Kidney glomerular epithelial cell (primary cell): ENCODE measurements around the gene VSTM2B.
A peak's percentile ranks its signal among the peaks of the same experiment; 100 is the strongest.
"Not testable (repeated sequence)": the region's sequence is repeated elsewhere in the genome, so short reads cannot be mapped to it uniquely, and the experiment has no call there.

Experiments used
- DNase-seq: peaks from one replicate; lab custom pipeline; 2025; lab: John Stamatoyannopoulos, UW

VSTM2B gene

DNA sequence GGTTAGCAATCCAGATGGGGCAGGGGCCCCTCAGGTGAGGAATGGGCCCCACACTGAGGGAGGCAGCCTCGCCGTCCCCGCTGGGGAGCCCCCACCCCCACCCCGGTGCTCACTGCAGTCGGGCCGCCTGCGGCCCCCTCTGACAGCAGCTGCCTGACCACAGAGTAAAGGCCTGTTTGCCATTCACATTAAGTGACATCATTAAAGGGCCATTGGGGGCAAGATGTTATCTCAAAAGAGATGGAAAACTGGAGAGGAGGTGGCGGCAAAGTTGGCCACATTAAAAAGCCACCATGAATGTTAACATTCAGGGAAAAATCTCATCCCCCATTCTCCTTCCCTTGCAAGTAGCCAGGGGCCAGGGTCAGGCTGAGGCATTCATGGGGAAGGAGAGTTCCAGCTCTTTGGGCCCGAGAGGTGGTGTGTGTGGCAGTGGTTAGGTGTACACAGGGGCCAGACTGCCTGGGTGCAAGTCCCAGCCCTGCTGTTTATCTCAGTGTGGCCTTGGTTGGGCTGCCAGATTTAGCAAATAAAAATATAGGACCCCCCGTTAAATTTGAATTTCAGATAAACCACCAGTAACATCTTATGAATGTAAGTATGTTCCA is 20.9 kb downstream of the VSTM2B start:
- no peak for DNase-seq

GRCh38 chr19:29547361-29547960 is 21.7 kb downstream of the VSTM2B start:
- DNase-seq = no peak

GRCh38 chr19:29547981-29548380 is 22.2 kb downstream of the VSTM2B start:
- DNase-seq = no peak

DNA sequence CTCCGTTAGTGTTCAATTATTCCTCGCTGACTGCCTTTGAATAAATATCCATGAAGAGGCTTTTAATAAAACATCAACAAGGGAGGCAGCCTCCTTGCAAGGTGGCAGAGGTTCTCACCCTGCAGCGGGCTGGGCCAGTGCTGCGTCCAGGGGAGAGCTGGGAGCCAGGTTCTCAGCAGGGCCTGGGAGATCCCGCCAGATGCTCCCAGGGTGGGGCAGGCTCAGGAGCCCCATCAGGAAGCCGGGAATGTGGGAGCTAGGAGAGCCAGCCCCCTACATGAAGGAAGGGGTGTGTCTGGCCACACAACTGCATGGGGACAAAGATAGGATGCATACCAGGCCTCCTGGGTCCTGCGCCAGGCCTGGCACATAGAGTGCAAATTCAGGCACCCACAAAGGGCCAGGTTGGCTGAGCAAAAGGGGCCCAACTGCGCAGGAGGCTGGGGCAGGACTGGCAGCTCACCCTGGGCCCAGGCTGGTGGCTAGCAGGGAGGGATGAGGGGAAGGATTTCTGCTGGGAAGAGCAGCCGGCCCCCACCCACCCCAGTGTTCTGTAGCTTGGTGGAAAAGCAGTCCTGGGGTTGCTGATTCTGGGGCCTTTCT is 22.8 kb downstream of the VSTM2B start:
- no peak for DNase-seq

GRCh38 chr19:29549105-29550070 is 23.6 kb downstream of the VSTM2B start:
- DNase-seq = no peak

- no peak for DNase-seq
These were observed 25.1 kb downstream of the VSTM2B start for GRCh38 chr19:29550896-29551295.

- DNase-seq = no peak
These were observed 26.0 kb downstream of the VSTM2B start for GRCh38 chr19:29551774-29552173.

GRCh38 chr19:29552454-29553280 is 26.9 kb downstream of the VSTM2B start:
- no peak for DNase-seq

DNA sequence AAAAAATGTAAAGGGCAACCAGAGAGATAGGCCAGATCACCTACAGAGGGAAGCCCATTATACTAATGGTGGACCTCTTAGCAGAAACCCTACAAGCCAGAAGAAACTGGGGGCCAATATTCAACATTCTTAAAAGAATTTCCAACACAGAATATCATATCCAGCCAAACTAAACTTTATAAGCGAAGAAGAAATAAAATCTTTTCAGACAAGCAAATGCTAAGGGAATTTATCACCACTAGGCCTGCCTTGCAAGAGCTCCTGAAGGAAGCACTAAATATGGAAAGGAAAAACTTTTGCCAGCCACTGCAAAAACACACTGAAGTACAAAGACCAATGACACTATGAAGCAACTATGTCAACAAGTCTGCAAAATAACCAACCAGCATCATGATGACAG is 28.4 kb downstream of the VSTM2B start:
- DNase-seq = no peak

DNA sequence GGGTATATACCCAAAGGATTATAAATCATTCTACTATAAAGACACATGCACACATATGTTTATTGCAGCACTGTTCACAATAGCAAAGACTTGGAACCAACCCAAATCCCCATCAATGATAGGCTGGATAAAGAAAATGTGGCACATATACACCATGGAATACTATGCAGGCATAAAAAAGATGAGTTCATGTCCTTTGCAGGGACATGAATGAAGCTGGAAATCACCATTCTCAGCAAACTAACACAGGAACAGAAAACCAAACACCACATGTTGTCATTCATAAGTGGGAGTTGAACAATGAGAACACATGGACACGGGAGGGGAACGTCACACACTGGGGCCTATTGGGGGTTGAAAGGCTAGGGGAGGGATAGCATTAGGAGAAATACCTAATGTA is 33.3 kb downstream of the VSTM2B start:
- not testable (repeated sequence) for DNase-seq

- no peak for DNase-seq
These were observed 33.9 kb downstream of the VSTM2B start for GRCh38 chr19:29559743-29560142.

DNA sequence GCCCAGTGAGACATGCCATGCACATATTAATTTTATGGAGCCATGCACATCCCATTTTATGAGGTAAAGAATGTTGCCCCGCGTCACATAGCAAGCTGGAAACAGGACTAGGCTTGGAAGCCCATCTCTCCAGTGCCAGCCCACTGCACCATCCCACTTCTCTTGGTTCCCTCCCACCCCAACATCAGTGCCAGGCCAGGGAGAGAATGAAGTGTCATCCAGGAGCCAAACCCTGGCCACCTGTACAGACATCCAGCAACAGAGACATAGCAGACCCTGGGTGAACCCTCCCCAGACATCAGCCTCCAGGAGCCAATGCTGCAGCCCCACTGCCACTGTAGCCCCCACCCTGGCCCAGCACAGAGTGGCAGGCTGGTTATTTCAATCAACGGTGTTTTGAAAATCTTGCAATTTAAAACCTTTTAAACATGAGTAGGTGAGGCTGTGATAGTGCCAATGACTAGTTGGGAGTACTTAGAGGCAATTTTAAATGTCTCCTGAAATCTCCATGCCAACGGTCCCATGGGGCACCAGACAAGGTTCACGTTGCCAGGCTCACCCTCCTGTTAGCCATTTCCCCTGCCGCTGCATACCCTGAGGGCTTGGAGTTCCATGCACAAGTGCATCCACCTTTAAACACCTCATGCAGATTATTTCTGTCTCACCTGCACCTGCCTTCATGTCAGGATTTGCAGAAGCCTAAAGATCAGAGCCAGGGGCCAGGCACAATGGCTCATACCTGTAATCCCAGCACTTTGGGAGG is 34.7 kb downstream of the VSTM2B start:
- no peak for DNase-seq

DNA sequence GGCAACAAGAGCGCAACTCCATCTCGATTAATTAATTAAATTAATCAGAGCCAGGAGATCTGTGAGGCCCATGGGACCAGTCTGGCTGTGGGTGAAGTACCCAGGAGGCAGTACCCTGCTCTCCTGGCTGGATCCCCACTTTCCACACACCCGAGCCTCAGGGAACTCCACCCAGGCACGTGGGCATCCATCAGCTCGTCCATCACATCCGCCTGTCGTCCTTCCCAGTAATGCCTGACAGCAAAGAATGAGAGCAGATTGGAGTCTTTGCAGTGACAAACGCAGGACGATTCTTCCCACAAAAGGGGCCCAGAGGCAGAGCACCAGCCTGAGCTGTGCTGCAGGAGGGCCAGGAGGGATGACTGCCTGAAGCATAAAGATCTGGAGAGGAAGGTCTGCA is 35.8 kb downstream of the VSTM2B start:
- DNase-seq = no peak

GRCh38 chr19:29562299-29563297 is 36.8 kb downstream of the VSTM2B start:
- DNase-seq = no peak

- no peak for DNase-seq
These were observed 37.8 kb downstream of the VSTM2B start for GRCh38 chr19:29563486-29564101.

DNA sequence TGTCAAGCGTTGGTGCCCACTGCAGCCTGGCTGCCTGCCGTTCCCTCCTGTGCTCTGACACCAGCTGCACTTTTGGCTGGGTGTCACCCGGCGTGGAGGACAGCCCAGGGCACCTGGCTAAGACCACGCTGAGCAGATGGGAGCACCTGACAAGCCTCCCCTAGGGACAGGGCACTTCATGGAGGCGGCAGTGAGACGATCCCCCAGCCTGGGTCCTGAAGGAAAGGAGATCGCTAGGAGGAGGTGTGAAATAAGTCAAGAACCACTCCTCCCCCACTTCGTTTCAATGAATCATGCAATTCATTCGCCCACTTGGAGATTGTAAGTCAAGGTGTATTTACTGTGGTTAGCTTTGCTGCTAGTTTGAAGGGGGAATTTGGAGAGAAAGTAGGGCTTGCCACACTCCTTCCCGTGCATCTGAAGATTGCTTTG is 38.8 kb downstream of the VSTM2B start:
- DNase-seq = peak; percentile 2

DNA sequence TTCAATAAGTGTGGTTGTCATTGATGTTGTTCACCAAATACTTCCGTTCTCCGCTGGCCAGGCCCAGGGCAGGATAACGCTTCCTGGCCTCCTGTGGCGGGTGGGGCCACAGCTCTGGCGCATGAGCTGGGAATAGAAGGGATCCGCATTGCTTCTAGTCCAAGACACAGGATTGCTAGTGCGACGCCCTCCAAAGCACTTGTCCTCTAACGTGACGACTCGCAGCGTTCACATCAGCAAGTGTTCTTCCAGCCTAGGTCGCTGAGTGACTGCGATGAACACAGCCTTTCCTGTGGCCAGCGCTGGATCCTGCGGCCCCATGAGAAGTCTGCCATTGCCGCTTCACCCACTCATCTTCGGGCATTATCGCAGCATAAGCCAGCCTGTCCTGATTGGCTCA is 39.4 kb downstream of the VSTM2B start:
- no peak for DNase-seq

GRCh38 chr19:29566496-29567054 is 40.8 kb downstream of the VSTM2B start:
- DNase-seq = no peak
